Dermis microvascular lymphatic vessel endothelial cell (primary cell): ENCODE measurements around the gene PPP6R3. TPM values are rescaled to one million over a fixed set of nuclear protein-coding genes. Genes with fewer than 3 reads are reported as not detected.

Experiments
- DNase-seq, 2 donors: peaks; one replicate each; pipeline versions ENCODE4 v3.0.0 to v3.0.0-alpha.2; 2010; ENCODE audit warnings: low read depth in 2 of 2
- total RNA-seq: library from RNA; depleted of rRNA; stranded (reverse); fragments of >200 nt; gene quantifications from 2 replicates; pipeline ENCODE4 v1.2.1, GENCODE V29; 2014

Gene PPP6R3
- total RNA-seq, 1 donor from 2014 or later: 115 TPM

- DNase-seq: no peak
Measured at GRCh38 chr11:68650801-68651200, 190.2 kb downstream of the PPP6R3 start.

- DNase-seq: peak in 1 of 2 donors; percentile 12
Measured at GRCh38 chr11:68651208-68651984, 190.8 kb downstream of the PPP6R3 start.

- no peak for DNase-seq
Measured at GRCh38 chr11:68651985-68652682, 191.6 kb downstream of the PPP6R3 start.

GRCh38 chr11:68652683-68653156 is 192.2 kb downstream of the PPP6R3 start:
- DNase-seq: no peak

GRCh38 chr11:68653486-68654430 is 193.2 kb downstream of the PPP6R3 start:
- DNase-seq: no peak

- DNase-seq: no peak
Measured at GRCh38 chr11:68654978-68655377, 194.4 kb downstream of the PPP6R3 start.

- no peak for DNase-seq
Measured at GRCh38 chr11:68655406-68655805, 194.9 kb downstream of the PPP6R3 start.

- DNase-seq: no peak
Measured at GRCh38 chr11:68655806-68656205, 195.3 kb downstream of the PPP6R3 start.

GRCh38 chr11:68657021-68657780 is 196.6 kb downstream of the PPP6R3 start:
- DNase-seq: no peak

- DNase-seq: no peak
Measured at GRCh38 chr11:68658097-68658496, 197.5 kb downstream of the PPP6R3 start.

GRCh38 chr11:68658661-68659060 is 198.1 kb downstream of the PPP6R3 start:
- DNase-seq: no peak

GRCh38 chr11:68659158-68659921 is 198.8 kb downstream of the PPP6R3 start:
- DNase-seq: peak; percentile 84 to 96

GRCh38 chr11:68660066-68660810 is 199.7 kb downstream of the PPP6R3 start:
- no peak for DNase-seq

- no peak for DNase-seq
Measured at GRCh38 chr11:68661014-68661413, 200.5 kb downstream of the PPP6R3 start.

GRCh38 chr11:68661697-68662603 is 201.4 kb downstream of the PPP6R3 start:
- DNase-seq: no peak

GRCh38 chr11:68663482-68664010 is 203.0 kb downstream of the PPP6R3 start:
- DNase-seq: no peak

- DNase-seq: no peak
Measured at GRCh38 chr11:68664141-68664540, 203.6 kb downstream of the PPP6R3 start.

GRCh38 chr11:68664906-68665305 is 204.4 kb downstream of the PPP6R3 start:
- DNase-seq: no peak
